K562 (cell line): ENCODE measurements around the gene HNRNPA2B1. TPM values are rescaled to one million over a fixed set of nuclear protein-coding genes. Genes with fewer than 3 reads are reported as not detected.
"Not testable (repeated sequence)": the region's sequence is repeated elsewhere in the genome, so short reads cannot be mapped to it uniquely, and the experiment has no call there.

Source experiments
- ATAC-seq: fragments of 200-7000 bp; cut with Tn5 transposase; 3 replicates; pipeline ENCODE4 v1.9.1; 2020; ENCODE audit warnings: moderate library complexity
- BruUV-seq: library from RNA; stranded (reverse); fragments of 400-500 nt; replicated peaks from 2 replicates; lab custom pipeline; 2021; lab: Mats Ljungman, UMichigan
- CTCF ChIA-PET: fragments of 300-600 bp; formaldehyde crosslinking; extraction: SDS; loops from one replicate; lab custom pipeline; 2021; ENCODE audit warnings: low intra/inter-chr PET ratio; lab: Yijun Ruan, JAX
- POLR2A ChIA-PET: fragments of 300-600, 350-650 bp; sonication (Branson Sonifier 250); formaldehyde crosslinking; extraction: SDS; loops from one replicate; lab custom pipeline; 2021; ENCODE audit warnings: antibody characterized with exemption, inconsistent platforms; lab: Yijun Ruan, JAX
- DNase-seq, 4 experiments: peaks; one replicate each; pipeline versions ENCODE4 v3.0.0 to v3.0.0-alpha.2; 2011 to 2018; ENCODE audit warnings: low spot score in 3 of 4, mixed read lengths in 3 of 4; ENCODE audit errors: extremely low read depth in 1 of 4
- FAIRE-seq: peaks from 2 replicates; lab custom pipeline; 2011; peaks lifted over from hg19 to GRCh38; lab: Jason Lieb, UNC
- H2AFZ ChIP-seq: 2 replicates; pipeline ENCODE4 v1.6.0; 2011; ENCODE audit warnings: low read depth, low read length, control low read depth, inconsistent platforms
- H3K27ac ChIP-seq: fragments of 200-600 bp; 3 replicates; pipeline ENCODE4 v1.8.0; 2011; ENCODE audit warnings: low read depth, mild to moderate bottlenecking, control low read depth, inconsistent platforms, low read length, moderate library complexity, mixed read lengths; ENCODE audit errors: extremely low read depth
- H3K27me3 ChIP-seq, 2 experiments: fragments of 300-600 bp in 1 of 2; 2 replicates in 1 of 2; 3 replicates in 1 of 2; pipeline versions ENCODE4 v1.6.0 to v1.8.0; 2011; ENCODE audit warnings: inconsistent platforms in 2 of 2, low read length in 2 of 2, mild to moderate bottlenecking in 1 of 2, mixed read lengths in 1 of 2, moderate library complexity in 1 of 2; ENCODE audit not compliant: control insufficient read depth in 2 of 2, insufficient read depth in 2 of 2
- H3K36me3 ChIP-seq: fragments of 300-600 bp; 3 replicates; pipeline ENCODE4 v1.8.0; 2011; ENCODE audit warnings: mild to moderate bottlenecking, low read length, inconsistent platforms; ENCODE audit not compliant: control insufficient read depth, insufficient read depth
- H3K4me1 ChIP-seq, 2 experiments: fragments of 200-600 bp in 1 of 2; replicated peaks in 1 of 2; 2 replicates in 1 of 2; 3 replicates in 1 of 2; pipeline versions ENCODE4 v1.5.1 to v1.8.0; 2011; ENCODE audit warnings: inconsistent platforms in 2 of 2, low read length in 2 of 2, mild to moderate bottlenecking in 1 of 2, mixed read lengths in 1 of 2, moderate library complexity in 1 of 2; ENCODE audit not compliant: control insufficient read depth in 2 of 2, insufficient read depth in 2 of 2
- H3K4me2 ChIP-seq: 2 replicates; pipeline ENCODE4 v1.6.1; 2011; ENCODE audit warnings: low read length, control low read depth, inconsistent platforms, mixed read lengths; ENCODE audit not compliant: insufficient read depth
- H3K4me3 ChIP-seq: fragments of 200-600 bp; sonication (generic), shearing (Covaris generic); 2 replicates; pipeline ENCODE4 v1.5.1; 2016; ENCODE audit warnings: control low read depth, inconsistent platforms
- H3K79me2 ChIP-seq: fragments of 200-600 bp; 3 replicates; pipeline ENCODE4 v1.8.0; 2011; ENCODE audit warnings: low read length, inconsistent platforms; ENCODE audit not compliant: control insufficient read depth, insufficient read depth
- H3K9ac ChIP-seq, 2 experiments: 2 replicates each; pipeline versions ENCODE4 v1.6.0 to v1.6.1; 2011; ENCODE audit warnings: low read depth in 2 of 2, low read length in 2 of 2, control low read depth in 1 of 2, inconsistent platforms in 1 of 2, mild to moderate bottlenecking in 1 of 2, mixed read lengths in 1 of 2; ENCODE audit not compliant: insufficient read depth in 1 of 2
- H3K9me1 ChIP-seq: one replicate; pipeline ENCODE4 v1.6.0; 2011; ENCODE audit warnings: inconsistent platforms, mild to moderate bottlenecking, low read length, moderate library complexity; ENCODE audit not compliant: control insufficient read depth, insufficient read depth
- H3K9me3 ChIP-seq: replicated peaks from 2 replicates; pipeline ENCODE4 v1.5.1; 2011; ENCODE audit warnings: low read depth, low read length, inconsistent platforms; ENCODE audit not compliant: control insufficient read depth, insufficient read depth
- H4K20me1 ChIP-seq: replicated peaks from 2 replicates; pipeline ENCODE4 v1.6.1; 2011; ENCODE audit warnings: low read length, inconsistent platforms, mixed read lengths; ENCODE audit not compliant: control insufficient read depth, insufficient read depth
- BCOR ChIP-seq: fragments of 450-650 bp; IDR thresholded peaks from 2 replicates; pipeline ENCODE4 v1.6.1; 2016
- CREB3 ChIP-seq: fragments of 450-650 bp; conservative IDR thresholded peaks from 2 replicates; pipeline ENCODE4 v1.6.1; 2016; ENCODE audit warnings: missing genetic modification characterization, low read depth, mild to moderate bottlenecking, missing compliant biosample characterization, moderate library complexity
- HOXB6 ChIP-seq: fragments of 250-450 bp; sonication (Bioruptor Pico); IDR thresholded peaks from 2 replicates; pipeline ENCODE4 v1.5.1; 2022; ENCODE audit warnings: mild to moderate bottlenecking, borderline replicate concordance
- KDM1A ChIP-seq, 2 experiments: fragments of 450-650 bp; IDR thresholded peaks; 2 replicates each; pipeline ENCODE4 v1.6.1; 2016; ENCODE audit warnings: mild to moderate bottlenecking in 2 of 2
- TSC22D4 ChIP-seq: fragments of 450-650 bp; IDR thresholded peaks from 2 replicates; pipeline ENCODE4 v1.6.1; 2016; ENCODE audit warnings: missing genetic modification characterization, missing biosample characterization, control low read depth
- ZNF146 ChIP-seq: IDR thresholded peaks from one replicate; pipeline ENCODE4 v1.6.1; 2018; ENCODE audit warnings: missing compliant biosample characterization; ENCODE audit not compliant: unreplicated experiment
- ZNF24 ChIP-seq: fragments of 450-650 bp; IDR thresholded peaks from 2 replicates; pipeline ENCODE4 v1.6.1; 2016
- WGBS: fragments of 100-300 bp; shearing (Covaris generic); methylation state at CpG from one replicate; pipeline ENCODE4 v1.1.6; 2016; ENCODE audit warnings: low coverage, mixed read lengths; ENCODE audit not compliant: insufficient coverage; ENCODE audit errors: missing lambda C conversion rate; 5-methylcytosine and 5-hydroxymethylcytosine counted together
- in situ Hi-C: fragments of 300-500 bp; cut with MboI; formaldehyde crosslinking; loops from 4 replicates; pipeline ENCODE4 v1.15.0; 2018; ENCODE audit warnings: inconsistent platforms, mixed read lengths
- intact Hi-C: fragments of 100-400 bp; cut with micrococcal nuclease; formaldehyde crosslinking; loops from 2 replicates; pipeline ENCODE4 v1.14.2; 2022
- polyA plus RNA-seq, 8 experiments: library from polyadenylated mRNA; depleted of rRNA in 4 of 8; stranded (reverse) in 5 of 8; unstranded in 3 of 8; fragments of >200 nt; fragmentation: Nextera tagmentation in 2 of 8; fragmentation: Illumina TruSeq in 1 of 8; extraction: Ambion mirVana in 2 of 8; extraction: Trizol in 1 of 8; gene quantifications; 2 replicates each; pipeline versions ENCODE4 v1.2.1 to v1.2.3, GENCODE V29; 2011 to 2014; ENCODE audit warnings: inconsistent platforms in 1 of 8, missing spikeins in 1 of 8
- total RNA-seq, 7 experiments: library from RNA; depleted of rRNA in 6 of 7; stranded (reverse); fragments of >200 nt in 6 of 7; fragmentation: Illumina TruSeq in 2 of 7; extraction: Trizol in 2 of 7; gene quantifications; 2 replicates each; pipeline versions ENCODE4 v1.2.1 to v1.2.3, GENCODE V29; 2011 to 2021; ENCODE audit warnings: low replicate concordance in 1 of 7

HNRNPA2B1 gene
- total and polyA plus RNA-seq, 9 of the 15 experiments (the other 6 are each of a cell fraction or from before 2014, with no cell fraction given), result 630 to 1,989 (median 865) TPM

GRCh38 chr7:26165950-26166683 lies 34.4 kb downstream of the HNRNPA2B1 start (continued):
- TF ChIP-seq CREB3 (tag), result no peak
- TF ChIP-seq ZNF24, result no peak
- TF ChIP-seq HOXB6 (CRISPR knock-in tag), result no peak
- no peak for TF ChIP-seq TSC22D4 (tag)
- TF ChIP-seq, all 486 proteins: peak for 10

GRCh38 chr7:26163804-26164203 lies 36.7 kb downstream of the HNRNPA2B1 start:
- H3K36me3 ChIP-seq, H3K27ac ChIP-seq, H3K27me3 ChIP-seq, POLR2A ChIA-PET, FAIRE-seq, ATAC-seq, H3K4me2 ChIP-seq, H3K4me3 ChIP-seq, H3K9me3 ChIP-seq, intact Hi-C loops, H2AFZ ChIP-seq, H3K9ac ChIP-seq, BruUV-seq, H3K9me1 ChIP-seq, CTCF ChIA-PET, in situ Hi-C loops, DNase-seq: not testable (repeated sequence)
- WGBS, result no CpG with 5 or more reads among the region's 1 CpG
- Histone ChIP-seq H4K20me1 (peaks cover 14% of the 10 kb centered on the region; the same call in 1 of the 2 replicates), H3K4me1 (peaks cover 14 to 21% of the 10 kb centered on the region in 2 experiments; a peak in 4 of 5 replicates), H3K79me2 (peaks cover 30% of the 10 kb centered on the region)
- TF ChIP-seq KDM1A (IDR thresholded peaks at IDR 0.05) (peak in 1 of 2 experiments; percentile 50; a peak in 1 of 4 replicates), ZNF146 (CRISPR knock-in tag) (peak; percentile 89), BCOR (peak; percentile 61)
